Middle frontal gyrus (tissue), 1 donor: ENCODE results near the gene RNF14.
"Not testable (repeated sequence)": the region's sequence is repeated elsewhere in the genome, so short reads cannot be mapped to it uniquely, and the experiment has no call there.

Experiments used
- DNase-seq: peaks from one replicate; pipeline ENCODE4 v3.0.0-alpha.2; 2015; ENCODE audit warnings: low spot score; ENCODE audit errors: extremely low spot score

The RNF14 gene

DNA sequence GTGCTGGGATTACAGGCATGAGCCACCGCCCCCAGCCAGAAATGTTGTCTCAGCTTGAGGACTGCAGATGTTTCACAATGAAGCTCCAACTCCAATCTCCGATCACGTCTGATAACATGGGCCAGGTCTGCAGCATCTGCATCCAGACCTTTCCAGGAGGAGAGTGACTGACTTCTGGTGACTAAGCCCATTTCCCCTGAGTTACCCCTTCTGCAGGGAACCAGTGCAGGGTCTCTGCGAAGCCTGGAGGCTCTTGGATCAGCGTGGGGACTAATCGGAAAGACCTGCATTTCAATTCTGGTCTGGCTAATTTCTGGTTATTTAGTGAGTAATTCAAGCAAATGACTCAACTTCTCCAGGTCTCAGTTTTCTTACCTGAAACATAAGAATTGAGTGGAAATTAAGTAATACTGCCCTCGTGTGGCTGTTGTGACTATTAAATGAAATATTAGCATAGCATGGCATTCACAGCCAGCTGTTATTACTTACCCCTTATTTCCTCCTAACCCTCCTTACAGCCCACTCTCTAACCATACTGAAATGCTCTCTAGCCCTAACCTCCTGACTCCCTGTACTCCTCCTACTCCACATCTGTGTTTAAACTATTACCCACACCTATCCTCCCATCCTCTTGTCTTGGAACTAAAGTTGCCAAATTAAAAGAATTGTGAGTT, 46.1 kb downstream of the RNF14 start:
- DNase-seq = no peak

DNA sequence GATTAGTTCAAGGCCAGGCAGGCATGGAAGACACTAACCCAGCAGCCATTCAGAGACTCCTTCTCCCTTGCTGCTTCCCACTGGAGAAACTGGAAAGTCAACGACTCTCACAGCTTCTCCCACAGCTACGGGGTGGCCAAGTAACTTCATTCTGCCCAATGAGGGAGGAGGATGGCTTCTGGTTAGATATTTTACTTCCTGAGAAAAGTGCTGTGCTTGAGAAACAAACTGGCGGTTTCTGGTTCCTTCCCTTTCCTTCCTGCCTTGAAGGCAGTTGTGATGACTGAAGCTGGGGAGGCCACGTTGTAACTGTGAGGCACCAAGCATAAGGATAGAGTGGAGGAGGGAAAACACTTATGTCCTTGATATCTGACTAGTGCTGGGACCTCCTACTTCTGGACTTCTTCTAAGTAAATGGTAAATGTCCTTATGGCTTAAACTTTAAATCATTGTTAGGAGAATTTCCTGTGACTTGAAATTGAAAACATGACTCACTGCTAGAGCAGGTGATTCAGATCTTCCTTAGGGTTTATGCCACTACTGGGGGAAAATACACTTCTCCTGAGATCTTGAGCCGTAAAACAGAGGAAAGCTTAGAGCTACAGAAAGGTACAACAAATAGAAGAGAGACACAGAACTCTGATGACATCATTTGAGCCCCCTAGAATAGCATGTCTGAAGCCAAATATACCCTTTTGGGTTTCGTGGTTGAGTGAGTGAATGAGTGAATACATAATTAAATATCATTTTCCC, 47.1 kb downstream of the RNF14 start:
- no peak for DNase-seq

DNA sequence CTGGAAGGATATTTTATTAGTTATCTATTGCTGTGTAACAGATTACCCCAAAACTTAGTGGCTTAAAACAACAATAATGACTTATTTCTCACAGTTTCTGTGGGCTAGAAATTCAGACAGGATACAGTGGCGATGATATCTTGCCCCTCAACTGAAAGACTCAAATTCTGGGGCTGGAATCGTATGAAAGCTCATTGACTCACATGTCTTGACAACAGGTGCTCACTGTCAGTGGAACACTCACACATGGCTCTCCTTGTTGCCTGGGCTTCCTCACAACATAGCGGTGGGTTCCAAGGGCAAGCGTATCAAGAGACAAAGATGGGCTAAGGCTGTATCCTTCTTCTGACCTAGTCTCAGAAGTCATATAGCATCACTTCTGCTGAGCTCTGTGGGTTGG, 47.7 kb downstream of the RNF14 start:
- no peak for DNase-seq

DNA sequence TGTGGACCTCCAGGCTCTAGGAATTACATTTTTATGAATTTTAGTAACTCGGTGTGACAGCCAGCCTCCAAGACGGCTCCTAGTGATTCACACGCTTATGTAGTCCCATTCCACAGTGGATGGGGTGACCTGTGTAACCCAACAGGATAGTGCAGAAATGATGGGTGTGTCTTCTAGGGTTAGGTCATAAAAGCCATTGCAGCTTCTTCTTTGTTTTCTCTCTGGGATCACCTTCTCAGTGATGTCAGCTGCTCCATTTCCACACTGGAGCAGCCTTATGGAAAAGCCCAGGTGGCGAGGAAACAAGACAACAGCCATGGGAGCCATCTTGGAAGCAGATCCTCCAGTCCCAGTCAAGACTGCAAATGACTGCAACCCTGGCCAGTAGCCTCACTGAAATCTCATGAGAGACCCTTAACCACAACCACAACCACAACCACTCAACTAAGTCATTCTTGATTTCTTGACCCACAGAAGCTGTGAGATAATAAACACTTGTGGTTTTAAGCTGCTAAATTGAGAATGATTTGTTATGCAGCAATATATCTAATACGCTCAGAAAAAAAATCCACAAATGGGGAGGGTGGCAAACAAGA, 49.0 kb downstream of the RNF14 start:
- DNase-seq = no peak

DNA sequence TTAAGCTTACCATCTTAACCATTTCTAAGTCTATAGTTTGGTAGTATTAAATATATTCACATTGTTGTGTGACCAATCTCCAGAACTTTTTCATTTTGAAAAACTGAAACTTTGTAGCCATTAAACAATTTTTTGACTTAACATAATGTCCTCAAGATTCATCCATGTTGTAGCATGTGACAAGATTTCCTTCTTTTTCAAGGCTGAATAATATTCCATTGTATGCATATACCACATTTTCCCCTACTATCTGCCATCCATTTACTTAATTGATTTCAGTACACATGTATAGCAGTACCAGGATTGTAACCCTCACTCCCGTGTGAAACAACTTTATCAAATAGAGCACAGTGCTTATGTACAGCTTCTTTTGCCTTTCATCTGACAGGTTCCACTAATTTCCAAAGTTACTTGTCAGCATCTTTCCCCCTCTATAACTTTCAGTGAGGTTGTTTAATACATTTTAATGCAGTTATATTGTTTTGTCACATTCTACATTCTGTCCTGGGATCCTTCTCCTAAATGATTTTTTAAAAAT, 51.3 kb downstream of the RNF14 start:
- DNase-seq = no peak

DNA sequence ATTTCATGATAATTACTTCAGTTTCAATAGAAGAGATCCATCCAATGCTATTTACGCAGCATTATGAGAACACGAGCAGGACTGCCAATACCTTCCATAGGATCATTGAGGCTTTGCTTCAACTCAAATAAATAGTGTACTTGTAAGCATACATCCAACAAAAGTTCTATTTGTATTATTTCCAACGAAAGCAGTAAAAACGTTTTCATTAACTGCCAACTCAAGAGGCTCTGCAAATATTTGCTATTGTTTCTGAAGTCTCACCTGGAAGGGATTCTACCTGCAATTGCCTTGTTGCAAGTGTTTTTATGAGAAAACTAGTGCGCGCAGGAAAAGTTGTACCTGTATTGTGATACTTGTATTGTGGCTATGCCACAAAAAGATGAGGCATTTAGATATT, 54.9 kb downstream of the RNF14 start:
- DNase-seq = no peak

DNA sequence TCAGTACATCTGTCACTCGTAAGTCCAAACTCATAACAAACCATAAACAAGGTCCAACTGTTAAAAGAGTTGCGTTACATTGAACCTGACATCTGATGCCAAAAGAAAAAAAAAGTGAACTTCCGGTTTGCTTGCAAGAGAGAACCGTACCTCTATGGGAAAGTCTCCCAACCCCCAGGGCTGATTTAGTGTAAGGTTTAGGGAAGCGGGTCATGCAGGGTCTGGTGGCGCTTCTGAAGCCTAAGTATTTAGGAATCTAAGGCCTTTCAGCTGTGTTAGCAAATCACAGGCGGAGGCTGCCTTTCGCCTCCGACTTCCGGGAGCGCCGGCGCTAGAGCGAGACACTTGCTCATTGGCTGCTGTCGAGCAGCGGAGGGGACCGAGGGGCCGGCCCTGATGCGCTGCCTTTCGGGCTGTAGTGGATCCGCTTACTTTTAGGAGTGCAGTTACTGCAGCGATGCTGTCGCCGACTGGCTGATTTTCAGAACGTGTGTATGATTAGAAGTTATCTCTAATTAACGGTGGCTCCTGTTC, 55.9 kb downstream of the RNF14 start:
- DNase-seq = peak; percentile 77

DNA sequence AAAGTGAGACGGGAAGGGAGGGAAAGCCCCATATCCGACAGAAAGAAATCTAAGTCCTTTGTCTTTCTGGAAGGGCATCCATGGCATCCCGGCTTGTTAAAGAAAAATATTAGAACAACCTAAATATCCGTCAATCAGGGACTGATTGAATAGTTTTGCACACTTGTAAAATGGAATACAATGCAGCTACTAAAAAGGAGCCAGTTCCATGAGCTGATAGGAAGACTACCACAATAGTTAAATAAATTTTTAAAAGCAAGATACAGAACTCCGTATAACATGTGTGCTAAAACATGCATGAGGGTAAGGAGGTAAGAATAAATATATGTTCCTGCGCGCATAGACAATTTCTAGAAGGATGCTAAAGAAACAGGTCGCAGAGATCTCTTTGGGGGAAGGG, 56.7 kb downstream of the RNF14 start:
- no peak for DNase-seq

DNA sequence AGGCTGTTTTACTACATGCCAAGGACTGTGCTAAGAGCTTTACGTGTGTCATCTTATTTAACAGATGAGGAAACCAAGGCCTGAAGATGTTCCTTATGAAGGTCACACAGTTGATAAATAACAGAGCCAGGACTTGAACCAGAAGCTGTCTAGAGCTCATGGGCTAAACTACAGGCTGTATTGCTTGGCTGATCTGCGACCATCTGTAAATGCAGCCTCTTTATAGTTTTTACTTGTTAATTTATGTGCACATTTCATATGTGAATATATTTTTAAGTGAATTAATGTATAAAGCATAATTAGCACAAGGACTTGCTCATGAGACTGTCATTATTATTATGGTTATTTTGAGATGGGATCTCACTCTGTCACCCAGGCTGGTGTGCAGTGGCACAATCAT, 63.2 kb downstream of the RNF14 start:
- DNase-seq = no peak

DNA sequence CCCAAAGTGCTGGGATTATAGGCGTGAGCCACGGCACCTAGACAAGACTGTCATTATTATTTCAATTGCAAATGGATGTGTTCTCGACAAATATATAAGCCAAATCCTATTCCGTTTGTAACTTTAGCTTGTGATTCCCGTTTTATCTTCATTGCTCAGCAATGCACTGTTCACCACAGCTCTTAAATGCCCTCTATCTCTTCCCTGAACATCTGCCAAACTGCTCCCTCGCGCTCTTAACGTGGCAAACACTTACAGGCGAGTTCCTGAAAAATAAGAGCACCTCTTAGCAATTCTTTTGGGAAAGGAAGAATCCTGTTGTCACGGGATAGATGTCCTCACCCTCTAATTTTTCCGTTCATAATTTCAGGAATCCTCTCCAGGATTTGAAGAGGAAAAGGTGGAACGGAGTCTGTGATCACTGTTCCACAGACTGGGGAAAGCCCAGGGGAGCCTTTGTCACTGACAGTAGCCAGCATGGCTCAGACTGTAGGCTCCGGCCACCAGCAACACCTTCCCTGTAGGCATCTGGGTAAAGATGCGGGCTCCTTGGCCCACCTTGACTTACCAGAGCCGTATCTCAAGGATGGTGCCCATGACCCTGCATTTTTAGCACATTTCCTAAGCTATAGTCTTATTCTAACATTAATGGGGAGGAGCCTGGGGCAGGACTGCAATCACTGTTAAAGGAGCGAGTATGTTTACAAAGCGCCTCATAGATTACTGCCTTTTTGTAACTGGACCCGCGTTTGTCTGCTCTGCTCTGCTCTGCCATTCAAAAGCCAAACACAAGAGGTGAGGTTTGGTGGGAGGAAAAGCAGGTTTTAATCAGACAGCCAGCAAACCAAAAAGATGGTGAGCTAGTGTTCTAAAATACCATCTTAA, 64.1 kb downstream of the RNF14 start:
- DNase-seq = no peak

DNA sequence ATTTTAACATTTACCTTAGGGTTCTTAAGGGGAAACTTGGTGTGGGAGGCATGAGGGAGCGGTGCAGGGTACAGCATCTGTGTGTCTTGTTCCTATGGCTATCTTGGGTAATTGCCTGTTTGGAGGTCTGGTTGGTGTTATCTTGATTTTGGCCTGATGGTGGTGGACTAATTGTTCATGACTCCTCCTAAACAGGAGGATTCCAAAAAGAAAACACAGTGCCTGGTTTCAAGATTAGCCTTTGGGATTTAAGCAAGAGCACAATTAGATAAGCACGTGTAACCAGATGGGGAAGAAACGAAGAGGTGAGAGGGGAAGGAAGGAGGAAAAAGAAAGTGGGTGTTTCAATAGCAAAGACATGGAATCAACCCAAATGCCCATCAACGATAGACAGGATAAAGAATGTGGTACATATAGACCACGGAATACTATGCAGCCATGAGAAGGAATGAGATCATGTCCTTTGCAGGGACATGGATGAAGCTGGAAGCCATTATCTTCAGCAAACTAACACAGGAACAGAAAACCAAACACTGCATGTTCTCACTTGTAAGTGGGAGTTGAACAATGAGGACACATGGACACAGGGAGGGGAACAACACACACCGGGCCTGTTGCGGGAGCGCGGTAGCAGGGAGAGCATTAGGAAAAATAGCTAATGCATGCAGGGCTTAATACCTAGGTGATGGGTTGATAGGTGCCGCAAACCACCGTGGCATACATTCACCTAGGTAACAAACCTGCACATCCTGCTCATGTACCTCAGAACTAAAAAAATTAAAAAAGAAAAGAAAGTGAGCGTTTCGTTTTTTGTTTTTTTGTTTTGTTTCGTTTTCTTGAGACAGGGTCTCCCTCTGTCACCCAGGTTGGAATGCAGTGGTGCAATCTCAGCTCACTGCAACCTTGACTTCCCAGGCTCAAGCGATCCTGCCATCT, 65.0 kb downstream of the RNF14 start:
- DNase-seq = not testable (repeated sequence)

DNA sequence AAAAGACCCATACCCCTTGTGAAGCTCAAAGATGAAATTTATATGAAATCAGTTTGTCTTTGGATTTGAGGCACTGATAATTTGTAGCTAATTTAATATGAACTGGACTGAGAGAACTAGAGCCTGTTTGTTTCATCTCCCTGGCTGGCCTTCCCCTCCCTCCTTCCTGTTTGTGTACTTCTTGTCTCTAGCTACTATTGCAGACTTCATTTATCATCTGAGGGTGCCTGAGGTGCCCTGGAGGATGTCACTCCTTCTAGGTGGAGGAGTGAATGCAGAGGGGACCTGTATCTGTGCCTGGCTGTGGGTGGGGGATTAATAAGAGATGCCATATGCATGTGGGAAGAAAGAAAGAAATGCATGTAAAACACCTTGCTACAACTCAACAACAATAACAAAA, 66.1 kb downstream of the RNF14 start:
- DNase-seq = no peak

DNA sequence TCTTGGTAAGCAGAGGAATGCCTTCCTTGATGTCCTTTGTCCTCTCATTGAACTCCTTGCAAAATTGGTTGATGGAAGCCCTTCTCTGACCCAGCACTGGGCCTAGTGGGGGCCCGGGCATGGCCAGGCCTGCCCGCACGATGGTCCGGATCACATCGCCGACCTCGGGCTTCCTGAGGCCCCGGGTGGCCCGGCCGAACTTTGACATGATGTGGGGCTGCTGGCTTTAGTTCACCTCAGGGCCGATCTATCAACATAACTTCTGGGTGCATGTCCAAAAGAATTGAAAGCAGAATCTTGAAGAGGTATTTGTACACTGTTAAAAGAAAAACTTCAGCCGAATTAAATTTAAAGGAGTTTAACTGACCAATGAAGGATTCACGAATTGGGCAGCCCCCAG, 68.0 kb downstream of the RNF14 start:
- DNase-seq = no peak

DNA sequence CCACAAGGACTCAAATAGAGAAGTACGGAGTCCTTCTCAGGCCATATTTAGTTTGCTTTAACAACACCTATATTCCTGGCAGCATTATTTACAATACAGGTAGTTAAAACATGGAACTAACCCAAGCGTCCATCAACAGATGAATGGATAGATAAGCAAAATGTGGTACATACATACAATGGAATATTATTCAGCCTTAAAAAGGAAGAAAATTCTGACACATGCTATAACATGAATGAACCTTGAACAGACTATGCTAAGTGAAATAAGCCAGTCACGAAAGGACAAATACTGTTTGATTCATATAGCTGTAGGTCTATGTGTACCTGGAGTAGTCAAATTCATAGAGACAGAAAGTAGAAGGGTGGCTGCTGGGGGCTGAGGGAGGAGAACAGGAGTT, 68.7 kb downstream of the RNF14 start:
- not testable (repeated sequence) for DNase-seq

DNA sequence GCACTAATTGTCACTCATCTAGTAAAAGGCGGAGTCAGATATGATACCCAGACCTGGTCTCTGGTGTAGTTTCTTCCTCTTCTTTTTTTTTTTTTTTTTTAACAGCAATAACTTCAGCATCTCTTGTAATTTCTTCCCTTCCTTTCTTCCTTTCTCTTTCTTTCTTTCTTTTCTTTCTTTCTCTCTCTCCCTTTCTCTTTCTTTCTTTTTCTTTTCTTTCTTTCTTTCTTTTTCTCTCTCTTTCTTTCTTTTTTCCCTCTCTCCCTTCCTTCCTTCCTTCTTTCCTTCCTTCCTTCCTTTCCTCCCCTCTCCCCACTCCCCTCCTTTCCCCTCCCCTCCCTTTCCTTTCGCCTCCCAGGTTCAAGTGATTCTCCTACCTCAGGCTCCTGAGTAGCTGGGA, 69.8 kb downstream of the RNF14 start:
- no peak for DNase-seq
